Liver (tissue), 3 donors: ENCODE measurements around the gene DDHD1.

Experiments used
- EGR1 ChIP-seq, 2 donors: IDR thresholded peaks; 2 replicates each; pipeline ENCODE4 v1.6.1; 2016 to 2018; ENCODE audit warnings: antibody characterized with exemption in 2 of 2, low read depth in 2 of 2
- FOXA1 ChIP-seq: IDR thresholded peaks from 2 replicates; pipeline ENCODE4 v1.6.1; 2016; ENCODE audit warnings: antibody characterized with exemption
- FOXA2 ChIP-seq: IDR thresholded peaks from 2 replicates; pipeline ENCODE4 v1.6.1; 2016; ENCODE audit warnings: antibody characterized with exemption
- GABPA ChIP-seq, 2 donors: IDR thresholded peaks in 1 of 2; conservative IDR thresholded peaks in 1 of 2; 2 replicates each; pipeline ENCODE4 v1.6.1; 2016; ENCODE audit warnings: antibody characterized with exemption in 2 of 2, mild to moderate bottlenecking in 1 of 2, moderate library complexity in 1 of 2
- HNF4A ChIP-seq, 2 donors: conservative IDR thresholded peaks; 2 replicates each; pipeline ENCODE4 v1.6.1; 2016; ENCODE audit warnings: antibody characterized with exemption in 2 of 2, mild to moderate bottlenecking in 2 of 2
- RAD21 ChIP-seq, 2 donors: IDR thresholded peaks; 2 replicates each; pipeline ENCODE4 v1.6.1; 2016; ENCODE audit warnings: antibody characterized with exemption in 2 of 2, mild to moderate bottlenecking in 2 of 2
- SP1 ChIP-seq: IDR thresholded peaks from 2 replicates; pipeline ENCODE4 v1.6.1; 2018; ENCODE audit warnings: antibody characterized with exemption, mild to moderate bottlenecking
- TAF1 ChIP-seq: conservative IDR thresholded peaks from 2 replicates; pipeline ENCODE4 v1.6.1; 2016; ENCODE audit warnings: antibody characterized with exemption, mild to moderate bottlenecking
- YY1 ChIP-seq: IDR thresholded peaks from 2 replicates; pipeline ENCODE4 v1.6.1; 2016; ENCODE audit warnings: antibody characterized with exemption, mild to moderate bottlenecking
- TF ChIP-seq, protein P1 (sequence below): fragments of 150-350 bp; IDR thresholded peaks from 2 replicates; pipeline ENCODE4 v1.5.1; 2017; ENCODE audit warnings: improper control_type of control experiment, low read depth, low read length; ENCODE audit not compliant: missing input control
- TF ChIP-seq, protein P2 (sequence below): IDR thresholded peaks from 2 replicates; pipeline ENCODE4 v1.6.1; 2016; ENCODE audit warnings: antibody characterized with exemption
- TF ChIP-seq, protein P3 (sequence below): IDR thresholded peaks from 2 replicates; pipeline ENCODE4 v1.6.1; 2016; ENCODE audit warnings: antibody characterized with exemption, mild to moderate bottlenecking
- TF ChIP-seq, protein P4 (sequence below): IDR thresholded peaks from 2 replicates; pipeline ENCODE4 v1.6.1; 2016; ENCODE audit warnings: antibody characterized with exemption
- donor health status: healthy.
- donor health status: healthy.

DNA sequence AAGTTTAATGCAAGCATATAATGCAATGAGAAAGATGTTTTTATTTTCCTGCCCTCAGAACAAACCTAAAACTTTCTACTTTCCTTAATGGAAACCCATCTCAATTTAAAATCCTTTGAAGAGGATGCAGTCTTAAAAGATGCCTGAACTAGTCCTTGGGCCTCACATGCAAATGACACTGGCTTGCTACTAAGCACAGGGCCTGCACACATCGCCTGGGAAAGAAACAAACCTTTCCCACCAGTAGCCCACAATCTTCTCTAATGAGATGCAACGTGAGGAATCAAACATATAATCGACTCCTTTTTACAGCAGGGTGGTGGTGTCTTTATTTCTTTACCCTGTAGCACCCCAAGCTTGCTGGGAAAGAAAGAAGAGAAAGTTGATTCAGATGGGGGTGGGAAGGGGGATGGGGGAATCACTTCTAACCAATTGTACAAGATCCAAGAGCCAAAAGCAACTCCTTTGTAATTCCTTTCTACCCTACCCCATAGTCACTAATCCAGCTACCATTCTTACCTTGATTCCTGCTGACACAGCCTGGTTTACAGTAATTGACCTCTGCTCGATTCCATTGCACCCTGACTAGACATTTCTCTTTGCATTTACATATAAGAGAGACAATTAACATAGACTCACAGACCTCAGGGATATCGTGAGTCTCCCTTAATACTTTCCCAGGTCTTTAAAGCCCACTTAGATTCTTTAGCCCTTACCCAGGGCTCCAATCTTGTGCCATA is 132.8 kb downstream of the DDHD1 start:
- TF ChIP-seq, protein P1, sequence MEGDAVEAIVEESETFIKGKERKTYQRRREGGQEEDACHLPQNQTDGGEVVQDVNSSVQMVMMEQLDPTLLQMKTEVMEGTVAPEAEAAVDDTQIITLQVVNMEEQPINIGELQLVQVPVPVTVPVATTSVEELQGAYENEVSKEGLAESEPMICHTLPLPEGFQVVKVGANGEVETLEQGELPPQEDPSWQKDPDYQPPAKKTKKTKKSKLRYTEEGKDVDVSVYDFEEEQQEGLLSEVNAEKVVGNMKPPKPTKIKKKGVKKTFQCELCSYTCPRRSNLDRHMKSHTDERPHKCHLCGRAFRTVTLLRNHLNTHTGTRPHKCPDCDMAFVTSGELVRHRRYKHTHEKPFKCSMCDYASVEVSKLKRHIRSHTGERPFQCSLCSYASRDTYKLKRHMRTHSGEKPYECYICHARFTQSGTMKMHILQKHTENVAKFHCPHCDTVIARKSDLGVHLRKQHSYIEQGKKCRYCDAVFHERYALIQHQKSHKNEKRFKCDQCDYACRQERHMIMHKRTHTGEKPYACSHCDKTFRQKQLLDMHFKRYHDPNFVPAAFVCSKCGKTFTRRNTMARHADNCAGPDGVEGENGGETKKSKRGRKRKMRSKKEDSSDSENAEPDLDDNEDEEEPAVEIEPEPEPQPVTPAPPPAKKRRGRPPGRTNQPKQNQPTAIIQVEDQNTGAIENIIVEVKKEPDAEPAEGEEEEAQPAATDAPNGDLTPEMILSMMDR = no peak
- TF ChIP-seq, protein P2, sequence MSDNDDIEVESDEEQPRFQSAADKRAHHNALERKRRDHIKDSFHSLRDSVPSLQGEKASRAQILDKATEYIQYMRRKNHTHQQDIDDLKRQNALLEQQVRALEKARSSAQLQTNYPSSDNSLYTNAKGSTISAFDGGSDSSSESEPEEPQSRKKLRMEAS = no peak
- TF ChIP-seq GABPA (IDR thresholded peaks at IDR 0.05 in 1 of 2, conservative IDR thresholded peaks at IDR 0.05 in 1 of 2) (no peak), SP1 (no peak), YY1 (no peak), FOXA2 (no peak), EGR1 (IDR thresholded peaks at IDR 0.05; ENCODE audit: low read depth in 2 of 2) (no peak), RAD21 (IDR thresholded peaks at IDR 0.05) (no peak), TAF1 (no peak), HNF4A (conservative IDR thresholded peaks at IDR 0.05) (no peak), FOXA1 (no peak)
- TF ChIP-seq, protein P3, sequence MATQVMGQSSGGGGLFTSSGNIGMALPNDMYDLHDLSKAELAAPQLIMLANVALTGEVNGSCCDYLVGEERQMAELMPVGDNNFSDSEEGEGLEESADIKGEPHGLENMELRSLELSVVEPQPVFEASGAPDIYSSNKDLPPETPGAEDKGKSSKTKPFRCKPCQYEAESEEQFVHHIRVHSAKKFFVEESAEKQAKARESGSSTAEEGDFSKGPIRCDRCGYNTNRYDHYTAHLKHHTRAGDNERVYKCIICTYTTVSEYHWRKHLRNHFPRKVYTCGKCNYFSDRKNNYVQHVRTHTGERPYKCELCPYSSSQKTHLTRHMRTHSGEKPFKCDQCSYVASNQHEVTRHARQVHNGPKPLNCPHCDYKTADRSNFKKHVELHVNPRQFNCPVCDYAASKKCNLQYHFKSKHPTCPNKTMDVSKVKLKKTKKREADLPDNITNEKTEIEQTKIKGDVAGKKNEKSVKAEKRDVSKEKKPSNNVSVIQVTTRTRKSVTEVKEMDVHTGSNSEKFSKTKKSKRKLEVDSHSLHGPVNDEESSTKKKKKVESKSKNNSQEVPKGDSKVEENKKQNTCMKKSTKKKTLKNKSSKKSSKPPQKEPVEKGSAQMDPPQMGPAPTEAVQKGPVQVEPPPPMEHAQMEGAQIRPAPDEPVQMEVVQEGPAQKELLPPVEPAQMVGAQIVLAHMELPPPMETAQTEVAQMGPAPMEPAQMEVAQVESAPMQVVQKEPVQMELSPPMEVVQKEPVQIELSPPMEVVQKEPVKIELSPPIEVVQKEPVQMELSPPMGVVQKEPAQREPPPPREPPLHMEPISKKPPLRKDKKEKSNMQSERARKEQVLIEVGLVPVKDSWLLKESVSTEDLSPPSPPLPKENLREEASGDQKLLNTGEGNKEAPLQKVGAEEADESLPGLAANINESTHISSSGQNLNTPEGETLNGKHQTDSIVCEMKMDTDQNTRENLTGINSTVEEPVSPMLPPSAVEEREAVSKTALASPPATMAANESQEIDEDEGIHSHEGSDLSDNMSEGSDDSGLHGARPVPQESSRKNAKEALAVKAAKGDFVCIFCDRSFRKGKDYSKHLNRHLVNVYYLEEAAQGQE = no peak
- TF ChIP-seq, protein P4, sequence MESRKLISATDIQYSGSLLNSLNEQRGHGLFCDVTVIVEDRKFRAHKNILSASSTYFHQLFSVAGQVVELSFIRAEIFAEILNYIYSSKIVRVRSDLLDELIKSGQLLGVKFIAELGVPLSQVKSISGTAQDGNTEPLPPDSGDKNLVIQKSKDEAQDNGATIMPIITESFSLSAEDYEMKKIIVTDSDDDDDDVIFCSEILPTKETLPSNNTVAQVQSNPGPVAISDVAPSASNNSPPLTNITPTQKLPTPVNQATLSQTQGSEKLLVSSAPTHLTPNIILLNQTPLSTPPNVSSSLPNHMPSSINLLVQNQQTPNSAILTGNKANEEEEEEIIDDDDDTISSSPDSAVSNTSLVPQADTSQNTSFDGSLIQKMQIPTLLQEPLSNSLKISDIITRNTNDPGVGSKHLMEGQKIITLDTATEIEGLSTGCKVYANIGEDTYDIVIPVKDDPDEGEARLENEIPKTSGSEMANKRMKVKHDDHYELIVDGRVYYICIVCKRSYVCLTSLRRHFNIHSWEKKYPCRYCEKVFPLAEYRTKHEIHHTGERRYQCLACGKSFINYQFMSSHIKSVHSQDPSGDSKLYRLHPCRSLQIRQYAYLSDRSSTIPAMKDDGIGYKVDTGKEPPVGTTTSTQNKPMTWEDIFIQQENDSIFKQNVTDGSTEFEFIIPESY = no peak
